H1 (cell line): ENCODE data around the gene CDCP1. TPM values are rescaled to one million over a fixed set of nuclear protein-coding genes. Genes with fewer than 3 reads are reported as not detected.

Experiments
- ATF2 ChIP-seq: IDR thresholded peaks from 2 replicates; pipeline ENCODE4 v1.6.1; 2012; ENCODE audit warnings: low read length, inconsistent platforms
- CTBP2 ChIP-seq: IDR thresholded peaks from 2 replicates; pipeline ENCODE4 v1.7.0; 2011; ENCODE audit warnings: borderline replicate concordance, mild to moderate bottlenecking, moderate library complexity, mixed read lengths, low read length; ENCODE audit not compliant: insufficient read depth, insufficient read length
- CTCF ChIP-seq, 3 experiments: IDR thresholded peaks; 1 replicate in 2 of 3; 2 replicates in 1 of 3; pipeline versions ENCODE4 v1.5.1 to v1.6.1; 2011; ENCODE audit warnings: low read length in 3 of 3, mild to moderate bottlenecking in 3 of 3, inconsistent platforms in 2 of 3, low read depth in 1 of 3, moderate library complexity in 1 of 3; ENCODE audit not compliant: insufficient read depth in 1 of 3; ENCODE audit errors: control extremely low read depth in 1 of 3
- EP300 ChIP-seq, 2 experiments: IDR thresholded peaks; 1 replicate in 1 of 2; 2 replicates in 1 of 2; pipeline ENCODE4 v1.6.1; 2011 to 2012; ENCODE audit warnings: low read depth in 2 of 2, low read length in 2 of 2, mild to moderate bottlenecking in 2 of 2, borderline replicate concordance in 1 of 2, inconsistent platforms in 1 of 2, moderate library complexity in 1 of 2
- KDM1A ChIP-seq: fragments of 200-600, 300-600 bp; sonication (generic); IDR thresholded peaks from 2 replicates; pipeline ENCODE4 v1.7.1; 2016; ENCODE audit warnings: mild to moderate bottlenecking, low read length, borderline replicate concordance
- MAFK ChIP-seq: IDR thresholded peaks from 2 replicates; pipeline ENCODE4 v1.6.1; 2012; ENCODE audit warnings: low read depth, mild to moderate bottlenecking, improper control_type of control experiment, low read length
- MAX ChIP-seq: IDR thresholded peaks from 2 replicates; pipeline ENCODE4 v1.6.1; 2012; ENCODE audit warnings: inconsistent platforms
- NANOG ChIP-seq: IDR thresholded peaks from 2 replicates; pipeline ENCODE4 v1.6.1; 2011; ENCODE audit warnings: low read length, low read depth, mild to moderate bottlenecking, inconsistent platforms; ENCODE audit not compliant: insufficient read depth, poor library complexity, severe bottlenecking
- PHF8 ChIP-seq: fragments of 200-600 bp; sonication (generic); conservative IDR thresholded peaks from 2 replicates; pipeline ENCODE4 v1.7.1; 2012; ENCODE audit warnings: low read depth, mild to moderate bottlenecking, inconsistent platforms, low read length, moderate library complexity
- POU5F1 ChIP-seq: IDR thresholded peaks from 2 replicates; pipeline ENCODE4 v1.6.1; 2011; ENCODE audit warnings: low read depth, mild to moderate bottlenecking, low read length, moderate library complexity
- SAP30 ChIP-seq: fragments of 300-600 bp; sonication (generic); IDR thresholded peaks from 2 replicates; pipeline ENCODE4 v1.7.1; 2012; ENCODE audit warnings: low read length, moderate library complexity, mild to moderate bottlenecking, inconsistent platforms; ENCODE audit not compliant: insufficient read depth, insufficient replicate concordance
- SIX5 ChIP-seq: IDR thresholded peaks from 2 replicates; pipeline ENCODE4 v1.6.1; 2011; ENCODE audit warnings: mild to moderate bottlenecking, low read depth, low read length
- SP1 ChIP-seq: IDR thresholded peaks from 2 replicates; pipeline ENCODE4 v1.6.1; 2011; ENCODE audit warnings: low read depth, low read length
- TAF7 ChIP-seq: optimal IDR thresholded peaks from 2 replicates; pipeline ENCODE3; 2011; ENCODE audit warnings: low read depth, mild to moderate bottlenecking, inconsistent platforms, low read length, moderate library complexity, borderline replicate concordance
- TBP ChIP-seq: IDR thresholded peaks from 2 replicates; pipeline ENCODE4 v1.6.1; 2011; ENCODE audit warnings: low read depth, low read length, improper control_type of control experiment
- USF2 ChIP-seq: IDR thresholded peaks from 2 replicates; pipeline ENCODE4 v1.6.1; 2011; ENCODE audit warnings: low read length, improper control_type of control experiment
- polyA plus RNA-seq, 7 experiments: library from polyadenylated mRNA; depleted of rRNA in 3 of 7; stranded (reverse) in 5 of 7; unstranded in 2 of 7; fragments of >200 nt in 5 of 7; fragments of 200-250 nt in 2 of 7; gene quantifications; 1 replicate in 5 of 7; 2 replicates in 1 of 7; 4 replicates in 1 of 7; pipeline versions ENCODE4 v1.2.1 to v1.2.3, GENCODE V29; 2011 to 2013; ENCODE audit warnings: missing spikeins in 2 of 7, mixed read lengths in 2 of 7
- total RNA-seq: library from RNA; stranded (reverse); fragmentation: NEBNext Ultra II Directional; extraction: Animal tissue kit (Norgen Biotek cat#: 25700); gene quantifications from 2 replicates; pipeline ENCODE4 v1.2.1, GENCODE V29; 2021

CDCP1 gene
- total and polyA plus RNA-seq, 2 of the 8 experiments (the other 6 are each of a cell fraction or from before 2014, with no cell fraction given) = 10.0 to 23.3 TPM

GRCh38 chr3:45167011-45167911, 21.1 kb upstream of the CDCP1 start (continued):
- no peak for TF ChIP-seq KDM1A
- TF ChIP-seq TAF7 = no peak
- peak; percentile 32; the same call in 1 of the 2 replicates for TF ChIP-seq SP1
- no peak for TF ChIP-seq CTBP2
- TF ChIP-seq NANOG = no peak
- TF ChIP-seq MAX = peak; percentile 59
- TF ChIP-seq ATF2 = no peak
- no peak for TF ChIP-seq SIX5
- TF ChIP-seq USF2 = no peak
- TF ChIP-seq TBP = no peak
- no peak for TF ChIP-seq SAP30
- TF ChIP-seq POU5F1 = no peak
- TF ChIP-seq EP300 (IDR thresholded peaks at IDR 0.05; ENCODE audit: borderline replicate concordance in 1 of 2, low read depth in 2 of 2, low read length in 2 of 2) = peak in 1 of 2 experiments; percentile 74; a peak in 1 of 3 replicates
- TF ChIP-seq PHF8 = no peak
- TF ChIP-seq MAFK = 0 out of 2 replicates have a peak, but pooled peaks have one; percentile 18
- TF ChIP-seq CTCF (IDR thresholded peaks at IDR 0.05; ENCODE audit: control extremely low read depth in 1 of 3, insufficient read depth in 1 of 3, low read depth in 1 of 3, low read length in 3 of 3) = no peak
